ENCODE results near the gene SEMA5B. TPM values are rescaled to one million over a fixed set of nuclear protein-coding genes. Genes with fewer than 3 reads are reported as not detected.

SEMA5B gene
- total RNA-seq, 1 experiment from 2014 or later: 9.4 TPM

GRCh38 chr3:122948408-122948807 lies 79.2 kb downstream of the SEMA5B start:
- H3K56ac ChIP-seq (ENCODE audit: insufficient read length, low read depth, low read length): no peak overlapping the region
- no peak overlapping the region for H3K23ac ChIP-seq (ENCODE audit: insufficient read length, low read depth, low read length)
- no peaks in the 10 kb centered on the region for H3K9me3 Mint-ChIP-seq
- H3K27me3 Mint-ChIP-seq (ENCODE audit: low read depth): peaks cover 20% of the 10 kb centered on the region
- H3K4me2 ChIP-seq (ENCODE audit: insufficient read depth, insufficient read length, low read length): no peak overlapping the region
- H2BK15ac ChIP-seq (ENCODE audit: low read depth, low read length): no peak overlapping the region
- no peak overlapping the region for H2BK5ac ChIP-seq (ENCODE audit: insufficient read length, low read length)
- H3K4me1 ChIP-seq (ENCODE audit: insufficient read depth, low read length): no peaks in the 10 kb centered on the region
- no peak overlapping the region for H2BK120ac ChIP-seq (ENCODE audit: low read depth, low read length, poor library complexity, severe bottlenecking)
- H3K9ac ChIP-seq (ENCODE audit: extremely low read depth, insufficient read length, low read length): no peak overlapping the region
- H3K4ac ChIP-seq (ENCODE audit: low read depth, low read length): no peak overlapping the region
- no peak overlapping the region for H2AFZ ChIP-seq (ENCODE audit: low read length)
- H3K18ac ChIP-seq (ENCODE audit: insufficient read length, low read depth, low read length): no peak overlapping the region
- H4K91ac ChIP-seq (ENCODE audit: insufficient read length, low read depth, low read length): no peak overlapping the region
- H4K5ac ChIP-seq (ENCODE audit: insufficient read length, low read depth, low read length): no peak overlapping the region
- no peak overlapping the region for H2BK20ac ChIP-seq (ENCODE audit: low read depth, low read length, poor library complexity, severe bottlenecking)
- DNase-seq: peak; percentile 58
- no peak overlapping the region for H3K14ac ChIP-seq (ENCODE audit: insufficient read depth, low read length)
- H2AK5ac ChIP-seq (ENCODE audit: insufficient read length, low read length): no peak overlapping the region
- no peak overlapping the region for H3K4me3 Mint-ChIP-seq
- H3K9me3 ChIP-seq (ENCODE audit: control insufficient read depth, low read depth, low read length): no peaks in the 10 kb centered on the region
- H3K36me3 Mint-ChIP-seq (ENCODE audit: insufficient read depth in 1 of 3, low read depth in 3 of 3): peaks cover 0 to 9% (median 0%) of the 10 kb centered on the region in 3 experiments; a peak in 4 of 7 replicates
- no peaks in the 10 kb centered on the region; the same call in 1 of the 2 replicates for H3K27me3 ChIP-seq (ENCODE audit: insufficient read depth, low read length)
- peak; percentile 42; the same call in 2 of the 3 replicates for TF ChIP-seq CTCF (conservative IDR thresholded peaks at IDR 0.05)
- no peaks in the 10 kb centered on the region for H3K79me2 ChIP-seq (ENCODE audit: insufficient read depth, low read length)
- H3T11ph ChIP-seq (ENCODE audit: low read length): no peak overlapping the region
- H4K8ac ChIP-seq (replicated peaks; ENCODE audit: insufficient read length, low read depth, low read length): no peak overlapping the region
- H3K27ac Mint-ChIP-seq: no peak overlapping the region
- no CpG with 5 or more reads among the region's 7 CpGs for WGBS (ENCODE audit: extremely low coverage, insufficient read length, low lambda C conversion rate)
- no peaks in the 10 kb centered on the region for H4K20me1 ChIP-seq (ENCODE audit: control insufficient read depth, insufficient read depth, insufficient read length)
- H3K4me1 Mint-ChIP-seq: peaks cover 30 to 43% of the 10 kb centered on the region in 2 experiments
- no peaks in the 10 kb centered on the region for H3K23me2 ChIP-seq (ENCODE audit: insufficient read length, low read depth, low read length, poor library complexity, severe bottlenecking)
- no peaks in the 10 kb centered on the region for H3K79me1 ChIP-seq (ENCODE audit: insufficient read depth, low read depth, low read length, poor library complexity, severe bottlenecking)
- no peak overlapping the region for H3K27ac ChIP-seq (ENCODE audit: insufficient read length, low read depth, low read length)
- no peak overlapping the region for H2BK12ac ChIP-seq (ENCODE audit: insufficient read length, low read depth, low read length)

Data from H9 (cell line).